Esophagus squamous epithelium (tissue), 4 donors: ENCODE measurements around the gene DNAJC7.

Experiments used
- CTCF ChIP-seq, 6 experiments: fragments of 450-650 bp in 4 of 6; fragments of 200-600 bp in 2 of 6; sonication (generic) in 2 of 6; IDR thresholded peaks; one replicate each; pipeline ENCODE4 v1.5.1; 2016 to 2019; ENCODE audit warnings: antibody characterized with exemption in 6 of 6, mild to moderate bottlenecking in 4 of 6, moderate library complexity in 4 of 6
- POLR2A ChIP-seq, 4 donors: fragments of 450-650 bp; IDR thresholded peaks; one replicate each; pipeline ENCODE4 v1.6.1; 2017; ENCODE audit warnings: antibody characterized with exemption in 4 of 4, mild to moderate bottlenecking in 4 of 4, moderate library complexity in 3 of 4

- TF ChIP-seq CTCF (IDR thresholded peaks at IDR 0.05), result no peak
- no peak for TF ChIP-seq POLR2A (IDR thresholded peaks at IDR 0.05)
Measured at GRCh38 chr17:42055496-42055895, 38.3 kb upstream of the DNAJC7 start.
